Neural cell (in vitro differentiated cells): ENCODE data around the gene ZBTB32.

Source experiments
- TF ChIP-seq, protein P1 (sequence below): fragments of 450-650 bp; IDR thresholded peaks from 2 replicates; pipeline ENCODE4 v1.5.1; 2014; ENCODE audit warnings: antibody characterized with exemption, mild to moderate bottlenecking, moderate library complexity; ENCODE audit not compliant: poor library complexity, severe bottlenecking
- TF ChIP-seq, protein P2 (sequence below): IDR thresholded peaks from 2 replicates; pipeline ENCODE4 v1.6.1; 2012; ENCODE audit warnings: borderline replicate concordance

DNA sequence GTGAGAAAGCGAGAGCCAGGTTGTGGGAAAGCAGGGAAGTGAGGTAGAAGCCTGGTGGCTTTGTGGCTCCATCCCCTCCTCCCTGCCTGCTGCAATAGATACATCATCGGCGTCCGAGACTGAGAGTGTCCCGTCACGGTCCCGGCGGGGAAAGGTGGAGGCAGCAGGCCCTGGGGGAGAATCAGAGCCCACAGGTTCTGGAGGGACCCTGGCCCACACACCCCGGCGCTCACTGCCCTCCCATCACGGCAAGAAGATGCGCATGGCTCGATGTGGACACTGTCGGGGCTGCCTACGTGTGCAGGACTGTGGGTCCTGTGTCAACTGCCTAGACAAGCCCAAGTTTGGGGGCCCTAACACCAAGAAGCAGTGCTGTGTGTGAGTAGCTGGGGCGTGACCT is 18.5 kb downstream of the ZBTB32 start:
- TF ChIP-seq, protein P1, sequence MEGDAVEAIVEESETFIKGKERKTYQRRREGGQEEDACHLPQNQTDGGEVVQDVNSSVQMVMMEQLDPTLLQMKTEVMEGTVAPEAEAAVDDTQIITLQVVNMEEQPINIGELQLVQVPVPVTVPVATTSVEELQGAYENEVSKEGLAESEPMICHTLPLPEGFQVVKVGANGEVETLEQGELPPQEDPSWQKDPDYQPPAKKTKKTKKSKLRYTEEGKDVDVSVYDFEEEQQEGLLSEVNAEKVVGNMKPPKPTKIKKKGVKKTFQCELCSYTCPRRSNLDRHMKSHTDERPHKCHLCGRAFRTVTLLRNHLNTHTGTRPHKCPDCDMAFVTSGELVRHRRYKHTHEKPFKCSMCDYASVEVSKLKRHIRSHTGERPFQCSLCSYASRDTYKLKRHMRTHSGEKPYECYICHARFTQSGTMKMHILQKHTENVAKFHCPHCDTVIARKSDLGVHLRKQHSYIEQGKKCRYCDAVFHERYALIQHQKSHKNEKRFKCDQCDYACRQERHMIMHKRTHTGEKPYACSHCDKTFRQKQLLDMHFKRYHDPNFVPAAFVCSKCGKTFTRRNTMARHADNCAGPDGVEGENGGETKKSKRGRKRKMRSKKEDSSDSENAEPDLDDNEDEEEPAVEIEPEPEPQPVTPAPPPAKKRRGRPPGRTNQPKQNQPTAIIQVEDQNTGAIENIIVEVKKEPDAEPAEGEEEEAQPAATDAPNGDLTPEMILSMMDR, result no peak
- TF ChIP-seq, protein P2, sequence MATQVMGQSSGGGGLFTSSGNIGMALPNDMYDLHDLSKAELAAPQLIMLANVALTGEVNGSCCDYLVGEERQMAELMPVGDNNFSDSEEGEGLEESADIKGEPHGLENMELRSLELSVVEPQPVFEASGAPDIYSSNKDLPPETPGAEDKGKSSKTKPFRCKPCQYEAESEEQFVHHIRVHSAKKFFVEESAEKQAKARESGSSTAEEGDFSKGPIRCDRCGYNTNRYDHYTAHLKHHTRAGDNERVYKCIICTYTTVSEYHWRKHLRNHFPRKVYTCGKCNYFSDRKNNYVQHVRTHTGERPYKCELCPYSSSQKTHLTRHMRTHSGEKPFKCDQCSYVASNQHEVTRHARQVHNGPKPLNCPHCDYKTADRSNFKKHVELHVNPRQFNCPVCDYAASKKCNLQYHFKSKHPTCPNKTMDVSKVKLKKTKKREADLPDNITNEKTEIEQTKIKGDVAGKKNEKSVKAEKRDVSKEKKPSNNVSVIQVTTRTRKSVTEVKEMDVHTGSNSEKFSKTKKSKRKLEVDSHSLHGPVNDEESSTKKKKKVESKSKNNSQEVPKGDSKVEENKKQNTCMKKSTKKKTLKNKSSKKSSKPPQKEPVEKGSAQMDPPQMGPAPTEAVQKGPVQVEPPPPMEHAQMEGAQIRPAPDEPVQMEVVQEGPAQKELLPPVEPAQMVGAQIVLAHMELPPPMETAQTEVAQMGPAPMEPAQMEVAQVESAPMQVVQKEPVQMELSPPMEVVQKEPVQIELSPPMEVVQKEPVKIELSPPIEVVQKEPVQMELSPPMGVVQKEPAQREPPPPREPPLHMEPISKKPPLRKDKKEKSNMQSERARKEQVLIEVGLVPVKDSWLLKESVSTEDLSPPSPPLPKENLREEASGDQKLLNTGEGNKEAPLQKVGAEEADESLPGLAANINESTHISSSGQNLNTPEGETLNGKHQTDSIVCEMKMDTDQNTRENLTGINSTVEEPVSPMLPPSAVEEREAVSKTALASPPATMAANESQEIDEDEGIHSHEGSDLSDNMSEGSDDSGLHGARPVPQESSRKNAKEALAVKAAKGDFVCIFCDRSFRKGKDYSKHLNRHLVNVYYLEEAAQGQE, result no peak
